Nucleus accumbens (tissue), 56 donors: ENCODE data around the gene NRARP.

Source experiments
- DNase-seq, 56 donors: peaks; one replicate each; lab custom pipeline; 2025; lab: John Stamatoyannopoulos, UW

The NRARP gene

DNA sequence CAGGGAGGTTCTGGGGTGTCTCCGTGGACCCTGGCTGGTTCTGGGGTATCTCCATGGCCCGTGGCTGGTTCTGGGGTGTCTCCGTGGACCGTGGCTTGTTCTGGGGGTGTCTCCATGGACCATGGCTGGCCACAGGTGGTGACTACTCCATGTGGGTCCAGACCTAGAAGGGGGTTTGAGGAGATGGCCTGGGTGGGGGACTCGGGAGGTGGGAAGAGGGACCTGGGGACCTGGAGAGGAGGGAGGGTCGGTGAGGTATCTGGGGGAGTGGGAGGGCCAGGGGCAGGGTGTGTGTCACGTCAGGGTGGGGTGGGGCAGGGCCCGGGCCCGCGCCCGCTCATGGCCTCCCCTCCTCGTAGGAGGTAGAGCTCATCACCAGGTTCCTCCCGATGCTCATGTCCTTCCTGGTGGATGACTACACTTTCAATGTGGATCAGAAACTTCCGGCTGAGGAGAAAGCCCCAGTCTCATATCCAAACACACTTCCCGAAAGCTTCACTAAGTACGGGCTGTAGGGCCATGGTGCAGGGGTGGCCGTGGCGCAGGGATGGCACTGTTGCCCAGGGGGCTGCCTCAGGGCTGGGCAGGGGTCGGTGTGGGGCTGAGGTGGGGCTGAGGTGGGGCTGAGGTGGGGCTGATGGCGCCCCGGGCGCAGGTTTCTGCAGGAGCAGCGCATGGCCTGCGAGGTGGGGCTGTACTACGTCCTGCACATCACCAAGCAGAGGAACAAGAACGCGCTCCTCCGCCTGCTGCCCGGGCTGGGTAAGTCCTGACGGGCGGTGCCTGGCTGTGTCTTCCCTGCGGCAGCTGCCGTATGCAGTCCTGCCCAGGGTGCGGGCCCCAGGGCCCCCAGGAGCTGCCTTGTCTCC, 35.3 kb downstream of the NRARP start:
- DNase-seq = no peak

- no peak for DNase-seq
These were observed 35.9 kb downstream of the NRARP start for GRCh38 chr9:137266162-137266527.

GRCh38 chr9:137265496-137266161, 36.4 kb downstream of the NRARP start:
- no peak for DNase-seq

DNA sequence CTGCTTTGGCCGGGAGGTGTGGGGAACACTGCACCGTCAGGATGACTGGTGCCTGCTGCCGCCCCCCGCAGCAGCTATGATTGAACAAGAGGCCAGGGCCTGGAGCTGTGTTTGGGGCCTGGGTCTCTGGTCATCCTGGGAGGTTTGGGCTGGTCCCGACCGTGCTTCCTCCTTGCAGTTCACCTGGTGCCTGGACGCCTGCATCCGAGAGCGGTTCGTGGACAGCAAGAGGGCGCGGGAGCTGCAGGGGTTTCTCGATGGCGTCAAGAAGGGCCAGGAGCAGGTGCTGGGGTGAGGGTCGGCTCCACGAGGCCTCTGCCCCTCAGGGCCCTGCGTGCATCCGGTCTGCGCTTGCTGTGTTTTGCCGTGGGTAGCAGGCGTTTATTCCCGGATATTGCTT, 38.0 kb downstream of the NRARP start:
- DNase-seq = no peak

DNA sequence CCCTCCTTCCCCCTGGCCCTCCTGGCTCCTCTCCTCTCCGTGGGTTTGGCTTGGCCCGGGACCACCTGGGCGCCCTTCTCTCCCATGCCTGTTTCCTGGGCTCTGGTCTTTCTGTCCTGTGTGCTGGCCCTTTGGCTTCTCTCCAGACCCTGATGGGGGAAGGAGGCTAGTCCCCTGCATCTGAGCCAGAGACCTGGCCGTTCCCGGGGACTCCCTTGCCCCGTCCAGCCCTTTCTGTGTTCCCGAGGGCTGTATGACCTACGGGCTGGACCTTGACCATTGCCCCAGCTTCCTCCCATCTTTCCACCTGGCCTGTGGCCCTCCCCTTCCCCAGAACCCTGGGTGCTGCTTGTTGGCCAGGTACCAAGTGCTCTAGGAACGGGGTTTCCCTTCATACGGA, 38.6 kb downstream of the NRARP start:
- DNase-seq = no peak

DNA sequence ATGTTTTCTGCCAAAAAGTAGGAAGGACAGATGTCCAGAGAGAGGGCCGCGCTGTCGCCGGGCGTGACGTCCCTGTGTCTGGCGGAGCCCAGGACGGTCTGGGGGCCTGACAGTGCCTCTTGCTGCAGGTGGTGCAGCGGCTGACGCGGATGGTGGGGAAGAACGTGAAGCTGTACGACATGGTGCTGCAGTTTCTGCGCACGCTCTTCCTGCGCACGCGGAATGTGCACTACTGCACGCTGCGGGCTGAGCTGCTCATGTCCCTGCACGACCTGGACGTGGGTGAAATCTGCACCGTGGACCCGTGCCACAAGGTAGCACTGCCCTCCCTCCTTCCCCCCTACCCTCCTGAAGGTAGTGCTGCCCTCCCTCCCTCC, 39.2 kb downstream of the NRARP start:
- DNase-seq = no peak

GRCh38 chr9:137262173-137262908, 39.7 kb downstream of the NRARP start:
- peak in 6 of 56 donors; percentile 8 to 51 (median 14) for DNase-seq

- no peak for DNase-seq
These were observed 45.2 kb downstream of the NRARP start for GRCh38 chr9:137256856-137257255.

- DNase-seq = no peak
These were observed 45.7 kb downstream of the NRARP start for GRCh38 chr9:137256362-137256761.

GRCh38 chr9:137255448-137256114, 46.5 kb downstream of the NRARP start:
- peak in 3 of 56 donors; percentile 50 to 56 (median 50) for DNase-seq

DNA sequence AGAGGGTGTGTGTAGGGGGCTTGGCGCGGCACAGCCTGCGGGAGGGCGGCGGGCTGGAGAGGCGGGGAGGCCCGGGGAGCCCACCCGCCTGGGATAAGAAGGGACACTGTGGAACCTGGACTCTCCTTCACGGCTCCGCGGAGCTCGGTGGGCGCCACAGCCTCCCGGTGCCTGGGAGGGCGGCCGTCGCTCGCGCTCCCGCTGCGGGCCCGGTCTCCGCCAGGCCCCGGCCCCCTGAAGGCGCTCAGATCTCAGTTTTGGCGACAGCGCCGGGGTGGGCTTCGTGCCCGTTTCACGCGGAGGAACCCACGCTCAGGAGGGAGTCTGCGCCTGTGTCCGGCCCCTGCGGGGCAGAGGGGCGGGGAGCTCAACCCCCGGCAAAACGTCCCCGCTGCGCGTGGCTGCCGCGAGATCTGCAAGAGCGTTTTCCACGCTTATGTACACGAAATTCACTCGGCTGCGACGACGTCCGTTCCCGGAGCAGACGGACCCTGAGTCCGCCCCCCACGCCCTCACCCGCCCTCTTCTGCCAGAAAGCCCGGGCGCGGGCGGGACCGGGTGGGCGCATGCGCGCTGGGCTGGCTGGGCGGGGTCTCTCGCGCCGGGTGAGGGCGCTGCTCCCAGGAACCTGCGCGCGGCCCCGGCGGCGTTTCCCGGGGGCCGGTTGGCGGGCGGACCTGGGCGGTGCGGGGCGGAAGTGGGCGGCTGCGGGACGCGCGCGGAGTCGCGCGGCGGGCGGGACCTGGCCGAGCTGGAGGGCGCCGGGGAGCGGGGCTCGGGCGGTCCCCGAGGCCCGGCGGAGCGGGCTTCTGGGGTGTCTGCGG, 47.2 kb downstream of the NRARP start, which contains the start of gene NELFB:
NELFB (plus strand) TSS at position 704 of the 824 bp plus-strand sequence.
- DNase-seq = peak in 55 of 56 donors; percentile 31 to 97 (median 88)

- DNase-seq = no peak
These were observed 48.1 kb downstream of the NRARP start for GRCh38 chr9:137253717-137254623.

- no peak for DNase-seq
These were observed 49.2 kb downstream of the NRARP start for GRCh38 chr9:137252555-137253506.

GRCh38 chr9:137251490-137252268, 50.4 kb downstream of the NRARP start:
- no peak for DNase-seq

DNA sequence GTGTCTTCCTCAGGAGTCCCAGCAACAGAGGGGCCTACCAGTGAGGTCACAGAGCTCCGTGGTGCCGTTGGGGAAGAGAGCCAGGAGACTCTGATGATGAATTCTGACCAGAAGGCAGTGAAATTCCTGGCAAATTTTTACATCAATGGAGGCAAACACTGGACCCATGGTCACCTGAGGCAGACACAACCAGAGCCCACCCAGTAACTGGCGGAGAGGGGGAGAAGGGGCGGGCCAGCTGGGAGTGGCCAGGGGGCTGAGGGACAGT, 50.9 kb downstream of the NRARP start, which contains the start of gene STPG3:
STPG3 (plus strand) TSS at position 93 of the 268 bp plus-strand sequence; CDS start at position 94, 1 bp downstream.
- no peak for DNase-seq

GRCh38 chr9:137250329-137251193, 51.5 kb downstream of the NRARP start:
- DNase-seq = no peak
